Erythroblast (primary cell): ENCODE data around the gene CCDC12.

Source experiments
- GATA1 ChIP-seq: IDR thresholded peaks from 2 replicates; pipeline ENCODE4 v1.6.1; 2011; ENCODE audit warnings: low read depth, mild to moderate bottlenecking, control low read depth, low read length, moderate library complexity
- POLR2A ChIP-seq: IDR thresholded peaks from 2 replicates; pipeline ENCODE4 v1.6.1; 2011; ENCODE audit warnings: mild to moderate bottlenecking, low read length

GRCh38 chr3:46971742-46972141, 4.8 kb downstream of the CCDC12 start:
- no peak for TF ChIP-seq POLR2A
- no peak for TF ChIP-seq GATA1
